ENCODE measurements around the gene MARCKS.
A peak's percentile ranks its signal among the peaks of the same experiment; 100 is the strongest.

MARCKS gene

DNA sequence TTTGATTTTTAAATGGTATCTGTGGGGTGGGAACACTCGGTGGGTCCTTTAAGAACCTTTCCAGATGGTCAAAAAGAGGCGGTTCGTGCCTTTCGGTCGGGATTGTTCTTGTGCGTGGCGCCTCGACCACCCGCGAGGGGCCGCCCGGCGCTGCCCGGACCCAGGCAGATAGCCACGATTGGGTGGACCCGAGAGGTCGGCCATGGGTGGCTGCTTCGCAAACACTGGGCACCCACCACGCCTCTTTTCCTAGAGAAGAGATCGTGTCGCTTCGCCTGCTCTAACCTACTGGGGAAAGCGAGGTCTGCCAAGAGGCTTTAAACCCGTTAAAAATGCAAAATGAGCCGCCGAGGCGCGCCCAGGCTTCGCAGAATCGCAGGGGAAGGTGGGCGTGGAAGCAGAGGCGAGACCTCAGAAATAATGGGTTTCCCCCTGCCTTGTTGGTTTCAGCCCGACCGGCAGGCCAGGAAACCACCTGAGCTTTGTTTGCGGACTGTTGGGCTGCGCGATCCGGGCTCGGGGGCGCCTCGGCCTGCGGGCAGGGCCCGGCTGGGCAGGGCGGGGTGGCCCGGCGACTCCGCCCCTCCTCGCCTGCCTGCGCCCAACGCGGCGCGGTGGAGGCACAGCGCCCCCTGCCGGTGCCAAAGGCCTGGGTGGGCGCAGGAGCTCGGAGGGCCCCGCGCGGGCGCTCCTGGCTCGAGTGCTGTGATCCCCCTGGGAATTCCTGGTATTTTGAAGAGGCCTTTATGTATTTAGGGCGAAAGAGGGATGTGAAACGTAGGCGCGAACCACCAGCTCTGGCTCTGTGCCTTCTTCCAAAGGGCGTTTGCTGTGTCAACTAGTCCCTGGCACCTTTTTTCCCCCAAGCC, 1.6 kb downstream of the MARCKS start:
- no peaks in the 10 kb centered on the region for H3K36me3 ChIP-seq
- peak overlapping the region; percentile 98 for H3K4me3 ChIP-seq (ENCODE audit: low read depth in 1 of 2, low read length in 1 of 2)
- H3K9me3 ChIP-seq: no peaks in the 10 kb centered on the region
- TF ChIP-seq, protein P1, sequence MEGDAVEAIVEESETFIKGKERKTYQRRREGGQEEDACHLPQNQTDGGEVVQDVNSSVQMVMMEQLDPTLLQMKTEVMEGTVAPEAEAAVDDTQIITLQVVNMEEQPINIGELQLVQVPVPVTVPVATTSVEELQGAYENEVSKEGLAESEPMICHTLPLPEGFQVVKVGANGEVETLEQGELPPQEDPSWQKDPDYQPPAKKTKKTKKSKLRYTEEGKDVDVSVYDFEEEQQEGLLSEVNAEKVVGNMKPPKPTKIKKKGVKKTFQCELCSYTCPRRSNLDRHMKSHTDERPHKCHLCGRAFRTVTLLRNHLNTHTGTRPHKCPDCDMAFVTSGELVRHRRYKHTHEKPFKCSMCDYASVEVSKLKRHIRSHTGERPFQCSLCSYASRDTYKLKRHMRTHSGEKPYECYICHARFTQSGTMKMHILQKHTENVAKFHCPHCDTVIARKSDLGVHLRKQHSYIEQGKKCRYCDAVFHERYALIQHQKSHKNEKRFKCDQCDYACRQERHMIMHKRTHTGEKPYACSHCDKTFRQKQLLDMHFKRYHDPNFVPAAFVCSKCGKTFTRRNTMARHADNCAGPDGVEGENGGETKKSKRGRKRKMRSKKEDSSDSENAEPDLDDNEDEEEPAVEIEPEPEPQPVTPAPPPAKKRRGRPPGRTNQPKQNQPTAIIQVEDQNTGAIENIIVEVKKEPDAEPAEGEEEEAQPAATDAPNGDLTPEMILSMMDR (IDR thresholded peaks at IDR 0.05): peak; percentile 94
- H3K27me3 ChIP-seq: no peaks in the 10 kb centered on the region
- H3K27ac ChIP-seq: peak overlapping the region; percentile 95
- peaks cover 31 to 53% of the 10 kb centered on the region in 2 experiments for H3K4me1 ChIP-seq (ENCODE audit: control insufficient read depth in 1 of 2, insufficient read depth in 1 of 2, low read depth in 1 of 2, low read length in 1 of 2)

- peak overlapping the region; percentile 95 for H3K27ac ChIP-seq
- no peaks in the 10 kb centered on the region for H3K9me3 ChIP-seq
Observed at GRCh38 chr6:113859349-113860180, 2.4 kb downstream of the MARCKS start.

GRCh38 chr6:113860181-113860955, 3.2 kb downstream of the MARCKS start:
- no peaks in the 10 kb centered on the region for H3K27me3 ChIP-seq
- H3K4me1 ChIP-seq (ENCODE audit: control insufficient read depth in 1 of 2, insufficient read depth in 1 of 2, low read depth in 1 of 2, low read length in 1 of 2): peaks cover 27 to 44% of the 10 kb centered on the region in 2 experiments
- H3K4me3 ChIP-seq (ENCODE audit: low read depth in 1 of 2, low read length in 1 of 2): peak overlapping the region in 1 of 2 experiments; percentile 98
- TF ChIP-seq, protein P1 (IDR thresholded peaks at IDR 0.05): no peak
- no peaks in the 10 kb centered on the region for H3K9me3 ChIP-seq
- H3K36me3 ChIP-seq: no peaks in the 10 kb centered on the region
- no peak overlapping the region for H3K27ac ChIP-seq

More at GRCh38 chr6:113859349-113860180, 2.4 kb downstream of the MARCKS start:
- Histone ChIP-seq H3K4me3 (ENCODE audit: low read depth in 1 of 2, low read length in 1 of 2) (peak overlapping the region; percentile 98), H3K27me3 (no peaks in the 10 kb centered on the region), H3K36me3 (no peaks in the 10 kb centered on the region), H3K4me1 (ENCODE audit: control insufficient read depth in 1 of 2, insufficient read depth in 1 of 2, low read depth in 1 of 2, low read length in 1 of 2) (peaks cover 28 to 48% of the 10 kb centered on the region in 2 experiments)
- TF ChIP-seq, protein P1 (IDR thresholded peaks at IDR 0.05): no peak

- Histone ChIP-seq H3K4me3 (ENCODE audit: low read depth in 1 of 2, low read length in 1 of 2) (no peak overlapping the region), H3K27ac (no peak overlapping the region), H3K4me1 (ENCODE audit: control insufficient read depth in 1 of 2, insufficient read depth in 1 of 2, low read depth in 1 of 2, low read length in 1 of 2) (peaks cover 10 to 28% of the 10 kb centered on the region in 2 experiments), H3K9me3 (no peaks in the 10 kb centered on the region), H3K36me3 (no peaks in the 10 kb centered on the region), H3K27me3 (no peaks in the 10 kb centered on the region)
- TF ChIP-seq, protein P1 (IDR thresholded peaks at IDR 0.05): no peak
Observed at GRCh38 chr6:113862112-113862511, 5.0 kb downstream of the MARCKS start.

GRCh38 chr6:113870917-113871316, 13.8 kb downstream of the MARCKS start:
- Histone ChIP-seq H3K4me1 (ENCODE audit: control insufficient read depth in 1 of 2, insufficient read depth in 1 of 2, low read depth in 1 of 2, low read length in 1 of 2) (peaks cover 21 to 25% of the 10 kb centered on the region in 2 experiments), H3K27ac (no peak overlapping the region), H3K9me3 (no peaks in the 10 kb centered on the region), H3K4me3 (ENCODE audit: low read depth in 1 of 2, low read length in 1 of 2) (no peak overlapping the region), H3K36me3 (no peaks in the 10 kb centered on the region), H3K27me3 (no peaks in the 10 kb centered on the region)
- TF ChIP-seq, protein P1 (IDR thresholded peaks at IDR 0.05): no peak

Measured in neutrophil (primary cell).